ENCODE measurements around the gene RRM1. TPM values are rescaled to one million over a fixed set of nuclear protein-coding genes. Genes with fewer than 3 reads are reported as not detected.

Gene RRM1
- total RNA-seq, 1 donor from 2014 or later, result 28.5 TPM

- no peak for ATAC-seq
- intact Hi-C loops (cut with micrococcal nuclease), result no loop called here
Observed at GRCh38 chr11:4180441-4181183, 86.0 kb downstream of the RRM1 start.

GRCh38 chr11:4181782-4182721 lies 87.5 kb downstream of the RRM1 start:
- ATAC-seq, result peak; percentile 77
- DNase-seq, result peak; percentile 75
- intact Hi-C loops (cut with micrococcal nuclease), result no loop called here

More at GRCh38 chr11:4180441-4181183, 86.0 kb downstream of the RRM1 start:
- no peak for DNase-seq

DNA sequence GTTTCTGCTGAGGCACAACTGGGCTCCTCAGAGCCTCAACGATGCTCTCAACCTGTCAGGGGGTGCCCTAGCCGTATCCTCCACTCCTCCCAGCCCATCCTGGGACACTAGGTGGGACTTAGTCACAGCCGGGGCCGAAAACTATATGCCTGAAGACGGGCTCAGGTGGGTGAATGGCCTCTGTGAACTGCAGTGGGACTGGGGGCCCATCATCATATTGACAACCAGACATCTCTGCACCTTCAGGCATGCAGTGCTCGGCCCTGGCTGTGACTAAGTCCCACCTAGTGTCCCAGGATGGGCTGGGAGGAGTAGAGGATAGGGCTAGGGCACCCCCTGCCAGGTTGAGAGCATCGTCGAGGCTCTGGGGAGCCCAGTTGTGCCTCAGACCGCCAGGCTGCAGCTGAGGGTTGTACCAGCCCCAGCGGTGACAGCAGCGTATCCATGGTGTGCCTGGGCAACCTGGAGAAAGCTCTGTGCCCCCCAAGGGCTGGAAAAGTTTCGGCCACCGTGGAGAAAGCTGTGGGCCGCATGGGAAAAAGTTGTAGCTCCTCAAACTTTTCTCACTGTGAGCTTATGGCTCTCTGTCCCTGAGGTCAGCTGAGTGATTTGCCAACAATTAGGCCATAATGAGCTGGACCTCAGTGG lies 88.9 kb downstream of the RRM1 start:
- ATAC-seq, result no peak
- intact Hi-C loops (cut with micrococcal nuclease), result no loop called here

DNA sequence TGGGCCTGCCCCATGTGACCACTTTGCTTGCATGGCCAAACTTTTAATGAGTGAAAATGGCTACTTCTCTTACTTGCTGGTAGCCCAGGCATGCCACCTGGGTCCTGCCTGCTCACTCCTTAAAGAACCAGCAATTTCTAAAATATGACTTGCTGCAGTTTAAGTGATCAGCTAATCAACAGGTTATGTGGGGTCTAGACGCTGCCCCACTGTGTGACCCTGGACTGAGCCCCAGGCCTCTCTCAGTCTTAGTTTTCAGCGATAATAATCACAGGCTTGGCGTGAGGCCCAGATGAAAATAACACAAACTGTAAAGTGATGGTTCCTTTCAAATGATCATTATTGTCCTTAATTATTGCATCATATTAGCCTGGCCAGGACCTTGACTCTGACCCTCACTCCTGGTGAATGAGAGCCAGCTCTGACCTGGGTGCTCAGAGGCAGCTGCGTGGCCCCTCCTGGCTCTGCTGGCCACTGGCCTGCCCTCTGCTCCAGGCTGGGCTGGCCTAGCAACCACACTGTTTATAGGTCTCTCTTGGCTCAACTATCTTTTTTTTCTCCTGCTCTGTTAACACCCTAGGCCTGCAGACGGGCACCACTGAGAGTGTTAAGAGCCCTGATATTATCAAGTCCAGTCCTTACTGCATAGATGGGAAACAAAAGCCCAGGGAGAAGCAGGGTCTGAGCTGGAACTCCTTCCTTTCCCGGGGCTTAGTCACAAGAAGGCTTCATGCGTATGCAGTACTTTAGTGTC lies 89.7 kb downstream of the RRM1 start:
- intact Hi-C loops (cut with micrococcal nuclease), result no loop called here
- DNase-seq (peak; percentile 63), ATAC-seq (peak; percentile 63)

More for the DNA sequence above, 88.9 kb downstream of the RRM1 start:
- no peak for DNase-seq

- ATAC-seq (no peak), DNase-seq (no peak)
- intact Hi-C loops (cut with micrococcal nuclease), result loop anchor here (5.0 kb wide), 2 partner anchors 307 to 352 kb away; no protein-coding TSS in a partner anchor
Observed at GRCh38 chr11:4185561-4185960, 91.0 kb downstream of the RRM1 start.

DNA sequence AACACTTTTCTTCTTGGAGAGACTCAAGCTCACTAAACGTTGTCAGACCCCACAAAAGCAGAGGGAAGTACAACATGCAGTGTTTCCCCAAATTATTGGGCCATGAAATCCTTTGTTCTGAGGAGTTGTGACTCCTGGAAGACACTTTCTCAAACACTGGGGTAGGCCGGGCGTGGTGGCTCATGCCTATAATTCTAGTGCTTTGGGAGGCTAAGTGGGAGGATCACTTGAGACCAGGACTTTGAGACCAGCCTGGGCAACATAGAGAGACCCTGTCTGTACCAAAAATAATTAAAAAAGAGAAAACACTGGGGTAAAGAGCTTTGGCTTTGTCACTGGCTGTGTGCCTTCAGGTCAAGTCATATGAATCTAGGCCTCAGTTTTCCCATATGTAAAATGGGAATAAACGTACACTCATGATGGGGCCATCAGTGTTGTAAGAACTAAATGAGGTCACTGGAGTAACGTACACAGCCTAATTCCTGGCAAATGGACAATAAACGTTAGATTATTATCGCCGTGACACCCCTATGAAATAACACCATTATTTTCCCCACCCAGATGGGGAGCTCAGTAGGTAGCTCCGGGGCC lies 92.0 kb downstream of the RRM1 start:
- intact Hi-C loops (cut with micrococcal nuclease), result loop anchor here (5.0 kb wide), 2 partner anchors 306 to 351 kb away; no protein-coding TSS in a partner anchor
- DNase-seq, result no peak
- no peak for ATAC-seq

- intact Hi-C loops (cut with micrococcal nuclease), result loop anchor here (5.0 kb wide), 2 partner anchors 305 to 350 kb away; no protein-coding TSS in a partner anchor
- DNase-seq (peak; percentile 96), ATAC-seq (peak; percentile 89)
Observed at GRCh38 chr11:4187055-4187988, 92.7 kb downstream of the RRM1 start.

Other genes with a start within 250 kb of the RRM1 start
- gene STIM1, start 239.1 kb upstream of the RRM1 start, total RNA-seq, result 17.0 TPM

All from left ventricle myocardium superior (tissue), 1 donor.